Neural cell (in vitro differentiated cells): ENCODE results near the gene FAM20C.

Source experiments
- CTCF ChIP-seq: fragments of 450-650 bp; IDR thresholded peaks from 2 replicates; pipeline ENCODE4 v1.5.1; 2014; ENCODE audit warnings: antibody characterized with exemption, mild to moderate bottlenecking, moderate library complexity; ENCODE audit not compliant: poor library complexity, severe bottlenecking
- EP300 ChIP-seq: fragments of 450-650 bp; conservative IDR thresholded peaks from 2 replicates; pipeline ENCODE4 v1.6.1; 2014; ENCODE audit warnings: antibody characterized with exemption, mild to moderate bottlenecking, moderate library complexity; ENCODE audit not compliant: poor library complexity, severe bottlenecking
- EZH2 ChIP-seq: fragments of 200-600, 300-800 bp; shearing (Covaris generic), sonication (generic); IDR thresholded peaks from 2 replicates; pipeline ENCODE4 v1.6.1; 2014; ENCODE audit warnings: antibody characterized with exemption, low read length, borderline replicate concordance, mild to moderate bottlenecking; ENCODE audit not compliant: insufficient read depth, poor library complexity, severe bottlenecking
- MXI1 ChIP-seq: fragments of 450-650 bp; conservative IDR thresholded peaks from 2 replicates; pipeline ENCODE4 v1.6.1; 2014; ENCODE audit warnings: antibody characterized with exemption, mild to moderate bottlenecking; ENCODE audit not compliant: poor library complexity, severe bottlenecking
- POLR2AphosphoS5 ChIP-seq: IDR thresholded peaks from 2 replicates; pipeline ENCODE4 v1.6.1; 2012
- RAD21 ChIP-seq: fragments of 450-650 bp; conservative IDR thresholded peaks from 2 replicates; pipeline ENCODE4 v1.6.1; 2014; ENCODE audit warnings: antibody characterized with exemption, mild to moderate bottlenecking, moderate library complexity
- REST ChIP-seq: IDR thresholded peaks from 2 replicates; pipeline ENCODE4 v1.6.1; 2012; ENCODE audit warnings: borderline replicate concordance
- SMC3 ChIP-seq: fragments of 450-650 bp; conservative IDR thresholded peaks from 2 replicates; pipeline ENCODE4 v1.6.1; 2014; ENCODE audit warnings: antibody characterized with exemption, mild to moderate bottlenecking, moderate library complexity; ENCODE audit not compliant: poor library complexity
- TAF1 ChIP-seq: IDR thresholded peaks from 2 replicates; pipeline ENCODE4 v1.6.1; 2012; ENCODE audit warnings: low read depth

GRCh38 chr7:264541-265191, 72.3 kb downstream of the FAM20C start:
- TF ChIP-seq EZH2, result no peak
- no peak for TF ChIP-seq REST
- no peak for TF ChIP-seq CTCF
- TF ChIP-seq EP300, result no peak
- no peak for TF ChIP-seq TAF1
- no peak for TF ChIP-seq POLR2AphosphoS5
- TF ChIP-seq SMC3, result no peak
- no peak for TF ChIP-seq MXI1
- no peak for TF ChIP-seq RAD21
